GM19035 (cell line): ENCODE data around the gene WNK2.
"Not testable (repeated sequence)": the region's sequence is repeated elsewhere in the genome, so short reads cannot be mapped to it uniquely, and the experiment has no call there.

Experiments used
- ATAC-seq: cut with Tn5 transposase; IDR thresholded peaks from one replicate; pipeline ENCODE4 v1.9.1; 2021; ENCODE audit not compliant: unreplicated experiment

Gene WNK2

DNA sequence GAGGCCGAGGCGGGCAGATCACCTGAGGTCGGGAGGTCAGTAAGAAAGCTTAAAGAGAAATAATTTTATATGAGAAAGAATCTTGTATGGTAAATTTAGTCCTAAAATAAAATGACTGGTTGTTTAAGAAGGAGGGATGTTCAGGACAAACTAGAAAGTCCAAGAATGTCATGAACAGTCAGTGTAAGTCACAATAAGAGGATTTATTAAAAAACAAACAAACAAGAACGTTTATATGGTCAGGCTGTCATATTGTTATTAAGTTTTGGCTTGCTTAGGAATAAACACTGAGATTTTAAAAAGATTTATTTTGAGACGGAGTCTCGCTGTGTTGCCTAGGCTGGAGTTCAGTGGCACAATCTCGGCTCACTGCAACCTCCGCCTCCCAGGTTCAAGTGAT lies 176.0 kb downstream of the WNK2 start:
- not testable (repeated sequence) for ATAC-seq

DNA sequence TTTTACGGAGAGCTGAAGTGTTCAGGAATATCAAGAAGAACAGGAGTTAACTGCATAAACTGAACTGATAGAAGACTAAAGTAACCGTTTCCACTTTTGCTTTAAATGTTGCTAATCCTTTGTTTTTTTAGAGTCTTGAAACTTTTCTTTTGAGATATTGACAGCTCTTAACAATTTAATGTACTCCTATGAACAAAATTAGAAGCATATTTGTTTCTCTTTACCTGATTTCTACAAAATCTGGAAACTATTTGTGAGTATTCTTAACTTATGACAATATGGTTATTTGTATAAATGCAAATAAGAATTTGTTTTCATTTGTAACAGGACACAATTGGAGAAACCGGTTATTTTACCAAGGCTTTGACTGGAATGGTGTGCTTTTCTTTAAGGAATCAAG lies 178.1 kb downstream of the WNK2 start:
- no peak for ATAC-seq

DNA sequence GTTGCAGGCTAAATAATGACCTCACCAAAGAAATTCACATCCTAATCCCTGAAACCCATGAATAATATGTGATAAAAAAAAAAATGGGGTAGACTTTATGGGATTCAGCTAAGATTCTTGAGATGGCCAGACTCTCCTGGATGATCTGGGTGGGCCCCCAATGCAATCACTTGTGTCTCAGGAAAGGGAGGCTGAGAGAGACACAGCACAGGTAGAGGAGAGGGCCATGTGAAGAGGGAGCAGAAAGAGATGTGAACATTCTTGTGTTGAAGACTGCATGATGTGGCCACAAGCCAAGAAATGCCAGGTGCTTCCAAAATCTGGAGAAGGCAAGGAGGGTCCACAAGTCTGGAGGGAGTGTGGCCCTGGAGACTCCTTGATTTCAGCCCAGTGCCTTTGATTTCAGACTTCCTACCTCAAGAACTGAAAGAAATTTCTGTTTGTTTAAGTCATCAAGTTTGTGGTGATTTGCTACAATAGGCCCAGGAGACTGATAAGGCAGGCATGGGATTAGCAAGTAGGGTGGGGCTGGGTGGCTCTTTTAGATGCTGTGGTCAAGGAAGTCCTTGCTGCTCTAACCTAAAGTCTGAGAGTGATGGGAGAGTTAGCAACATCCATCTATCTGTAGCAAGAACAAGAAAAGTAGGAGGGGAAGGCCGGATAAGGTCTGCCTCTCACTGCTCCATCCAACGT lies 180.9 kb downstream of the WNK2 start:
- ATAC-seq = no peak

DNA sequence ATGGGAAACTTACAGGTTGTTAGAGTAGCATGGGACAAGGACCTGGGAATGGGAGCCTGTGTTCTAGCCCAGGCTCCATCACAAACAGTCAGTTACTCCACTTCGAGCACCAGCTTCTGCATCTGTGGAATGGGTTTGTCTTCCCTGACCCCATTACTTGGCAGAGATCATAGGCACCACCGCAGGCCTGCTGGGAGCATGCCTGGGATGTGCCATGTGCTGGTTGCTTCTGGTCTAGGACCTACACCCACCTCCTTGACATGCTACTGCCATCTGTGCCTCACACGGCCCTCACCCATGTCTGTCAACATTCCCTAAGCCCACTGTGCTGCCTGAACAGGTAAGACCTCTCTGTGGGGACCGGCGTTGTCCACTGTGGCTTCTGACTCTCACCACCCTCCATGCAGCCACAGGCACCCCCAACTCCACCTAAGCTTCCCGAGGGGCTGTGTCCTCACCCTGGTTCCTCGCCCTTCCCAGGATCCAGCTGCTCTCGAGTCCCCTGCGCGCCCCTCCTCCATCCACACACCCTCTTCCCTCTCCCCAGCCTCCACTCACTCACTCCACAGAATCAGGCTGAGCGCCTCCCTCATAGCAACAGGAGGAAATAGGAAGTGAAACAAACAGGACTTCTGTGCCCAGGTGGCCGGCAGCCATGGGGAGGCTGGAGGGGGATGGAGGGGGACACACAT lies 181.6 kb downstream of the WNK2 start:
- no peak for ATAC-seq

DNA sequence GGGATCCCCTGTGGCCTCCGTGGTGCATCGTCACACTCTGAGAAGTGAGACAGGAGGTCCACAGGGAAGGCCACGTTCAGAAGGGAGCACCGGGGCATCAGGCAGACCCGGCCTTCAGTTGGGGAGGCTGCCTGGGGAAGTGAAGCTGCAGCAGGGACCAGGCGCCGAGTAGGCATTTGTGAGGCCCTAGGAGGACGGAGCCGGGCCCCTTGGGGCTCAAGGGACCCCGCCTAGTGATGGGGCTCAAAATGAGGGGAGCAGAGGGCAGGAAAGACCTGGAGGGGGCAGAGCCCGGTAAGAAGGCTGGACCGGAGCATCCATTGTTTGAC lies 182.1 kb downstream of the WNK2 start:
- no peak for ATAC-seq

DNA sequence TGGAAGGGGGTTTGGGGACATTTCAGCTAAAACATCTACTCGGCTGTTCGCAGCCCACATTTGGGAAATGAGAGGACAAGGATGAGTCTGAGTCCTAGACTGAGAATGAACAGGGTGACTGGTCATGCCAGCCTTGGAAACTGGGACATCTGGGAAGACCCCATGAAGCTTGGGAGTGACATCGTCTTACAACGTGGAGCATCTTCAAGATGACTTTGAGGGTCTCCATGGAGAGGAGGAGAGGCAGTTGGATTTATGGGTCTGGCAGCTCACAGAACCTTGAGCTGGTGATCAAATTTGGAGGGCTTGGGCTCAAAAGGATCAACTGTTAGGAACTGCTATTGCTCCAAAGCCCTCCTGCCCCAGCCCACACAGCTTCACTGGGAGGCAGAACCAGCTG lies 182.5 kb downstream of the WNK2 start:
- not testable (repeated sequence) for ATAC-seq

DNA sequence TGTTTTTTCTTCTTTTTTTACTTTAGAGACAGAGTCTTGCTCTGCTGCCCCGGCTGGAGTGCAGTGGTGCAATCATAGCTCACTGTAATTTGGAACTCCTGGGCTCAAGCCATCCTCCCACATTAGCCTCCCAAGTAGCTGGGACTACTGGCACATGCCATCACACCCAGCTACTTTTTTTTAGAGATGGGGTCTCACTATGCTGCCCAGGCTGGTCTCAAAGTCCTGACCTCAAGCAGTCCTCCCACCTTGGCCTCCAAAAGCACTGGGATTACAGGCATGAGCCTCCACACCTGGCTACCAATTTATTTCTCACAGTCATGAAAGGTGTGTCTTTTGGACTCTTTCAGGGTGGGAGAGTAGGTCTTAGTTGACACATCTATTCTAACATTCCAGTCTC lies 184.5 kb downstream of the WNK2 start:
- ATAC-seq = no peak

DNA sequence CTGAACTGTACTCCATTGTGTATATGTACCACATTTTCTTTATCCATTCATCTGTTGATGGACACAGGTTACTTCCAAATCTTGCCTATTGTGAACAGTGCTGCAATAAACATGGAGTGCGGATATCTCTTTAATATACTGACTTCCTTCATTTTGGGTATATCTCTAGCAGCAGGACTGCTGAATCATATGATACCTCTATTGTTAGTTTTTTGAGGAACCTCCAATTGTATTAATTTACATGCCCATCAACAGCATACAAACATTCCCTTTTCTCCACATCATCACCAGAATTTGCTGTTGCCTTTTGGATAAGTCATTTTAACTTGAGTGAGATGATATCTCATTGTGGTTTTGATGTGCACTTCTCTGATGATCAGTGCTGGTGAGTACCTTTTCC lies 185.7 kb downstream of the WNK2 start:
- ATAC-seq = no peak
